ENCODE results near the gene ITPK1.

- TF ChIP-seq CTCF (IDR thresholded peaks at IDR 0.05) (no peak), POLR2AphosphoS5 (IDR thresholded peaks at IDR 0.05; ENCODE audit: low read depth, low read length) (no peak), SIN3A (IDR thresholded peaks at IDR 0.05; ENCODE audit: borderline replicate concordance, insufficient read depth, low read depth, low read length) (no peak), TCF7L2 (IDR thresholded peaks at IDR 0.05; ENCODE audit: low read depth, low read length) (no peak), REST (IDR thresholded peaks at IDR 0.05; ENCODE audit: insufficient read depth in 1 of 2, low read depth in 2 of 2, low read length in 1 of 2) (no peak)
Measured at GRCh38 chr14:92928258-92928629, 187.5 kb downstream of the ITPK1 start.

Measured in Panc1 (cell line).